ENCODE results near the gene FRMD4A.

- no peak for TF ChIP-seq CTCF (IDR thresholded peaks at IDR 0.05 in 4 of 5, conservative IDR thresholded peaks at IDR 0.05 in 1 of 5)
- TF ChIP-seq POLR2A (IDR thresholded peaks at IDR 0.05), result no peak
Measured at GRCh38 chr10:13720699-13721098, 610.0 kb downstream of the FRMD4A start.
